OCI-LY7 (cell line): ENCODE data around the gene RNF157. TPM values are rescaled to one million over a fixed set of nuclear protein-coding genes. Genes with fewer than 3 reads are reported as not detected.

ENCODE experiments used
- BruUV-seq: library from RNA; stranded (reverse); fragments of 400-500 nt; replicated peaks from 2 replicates; lab custom pipeline; 2021; lab: Mats Ljungman, UMichigan
- CTCF ChIA-PET: fragments of 300-600 bp; sonication (Branson Sonifier 250); formaldehyde crosslinking; loops from one replicate; lab custom pipeline; 2022; ENCODE audit warnings: antibody characterized with exemption; ENCODE audit not compliant: unreplicated experiment; lab: Charles Lee
- POLR2A ChIA-PET: fragments of 300-600 bp; sonication (Branson Sonifier 250); formaldehyde crosslinking; loops from one replicate; lab custom pipeline; 2022; ENCODE audit warnings: antibody characterized with exemption; lab: Charles Lee
- DNase-seq: peaks from one replicate; pipeline ENCODE4 v3.0.0-alpha.2; 2015; ENCODE audit warnings: low spot score
- H2AFZ ChIP-seq: fragments of 200-600 bp; sonication (generic), shearing (Covaris generic); 2 replicates; pipeline ENCODE4 v1.6.1; 2014; ENCODE audit warnings: mild to moderate bottlenecking, antibody characterized with exemption, low read length, moderate library complexity
- H3K27ac ChIP-seq: fragments of 200-600 bp; sonication (generic); 2 replicates; pipeline ENCODE4 v1.5.1; 2014; ENCODE audit warnings: mixed run types, low read depth, mild to moderate bottlenecking, moderate library complexity, low read length, inconsistent platforms; ENCODE audit not compliant: poor library complexity, severe bottlenecking
- H3K36me3 ChIP-seq: fragments of 200-600 bp; sonication (generic); 2 replicates; pipeline ENCODE4 v1.6.1; 2014; ENCODE audit warnings: mild to moderate bottlenecking, antibody characterized with exemption, low read length, moderate library complexity, mixed read lengths; ENCODE audit not compliant: insufficient read depth
- H3K4me1 ChIP-seq: fragments of 200-600 bp; sonication (generic); 2 replicates; pipeline ENCODE4 v1.5.1; 2014; ENCODE audit warnings: mild to moderate bottlenecking, low read length; ENCODE audit not compliant: insufficient read depth, poor library complexity, severe bottlenecking
- H3K4me2 ChIP-seq: fragments of 200-600 bp; sonication (generic); 2 replicates; pipeline ENCODE4 v1.6.1; 2014; ENCODE audit warnings: mild to moderate bottlenecking, low read length
- H3K4me3 ChIP-seq: fragments of 200-600 bp; sonication (generic); 2 replicates; pipeline ENCODE4 v1.5.1; 2014; ENCODE audit warnings: mild to moderate bottlenecking, low read depth, low read length; ENCODE audit not compliant: poor library complexity, severe bottlenecking
- H3K79me2 ChIP-seq: fragments of 200-600 bp; sonication (generic); 2 replicates; pipeline ENCODE4 v1.6.1; 2016; ENCODE audit warnings: low read depth, mild to moderate bottlenecking, low read length, moderate library complexity, mixed read lengths; ENCODE audit not compliant: insufficient read depth
- H3K9me2 ChIP-seq: fragments of 200-600 bp; sonication (generic); 2 replicates; pipeline ENCODE4 v1.6.1; 2016; ENCODE audit warnings: mild to moderate bottlenecking, low read length, mixed read lengths; ENCODE audit not compliant: insufficient read depth
- H3K9me3 ChIP-seq: fragments of 200-600 bp; sonication (generic); 2 replicates; pipeline ENCODE4 v1.6.1; 2014; ENCODE audit warnings: mild to moderate bottlenecking, mixed run types, low read length, mixed read lengths
- H4K20me1 ChIP-seq: fragments of 200-600 bp; sonication (generic); 2 replicates; pipeline ENCODE4 v1.6.1; 2014; ENCODE audit warnings: mild to moderate bottlenecking, antibody characterized with exemption, low read length, moderate library complexity, mixed read lengths; ENCODE audit not compliant: insufficient read depth
- EZH2phosphoT487 ChIP-seq: fragments of 200-600 bp; sonication (generic); IDR thresholded peaks from 2 replicates; pipeline ENCODE4 v1.6.1; 2018; ENCODE audit warnings: low read depth, borderline replicate concordance, mild to moderate bottlenecking, mixed run types, antibody characterized with exemption, low read length, moderate library complexity, mixed read lengths
- intact Hi-C: fragments of 100-400 bp; cut with micrococcal nuclease; formaldehyde crosslinking; loops from one replicate; pipeline ENCODE4 v1.10.0; 2022; ENCODE audit not compliant: unreplicated experiment
- total RNA-seq, 2 experiments: library from RNA; depleted of rRNA in 1 of 2; stranded (reverse); fragments of >200 nt in 1 of 2; shearing (Covaris generic) in 1 of 2; gene quantifications; 2 replicates each; pipeline ENCODE4 v1.2.3, GENCODE V29; 2014 to 2022
- TF ChIP-seq, protein P1 (sequence below): fragments of 200-600 bp; sonication (generic); conservative IDR thresholded peaks from 2 replicates; pipeline ENCODE4 v1.5.1; 2014; ENCODE audit warnings: mild to moderate bottlenecking, antibody characterized with exemption, low read length, moderate library complexity, mixed read lengths

RNF157 gene
- total RNA-seq, 2 experiments from 2014 or later: 0.28 to 1.3 TPM

DNA sequence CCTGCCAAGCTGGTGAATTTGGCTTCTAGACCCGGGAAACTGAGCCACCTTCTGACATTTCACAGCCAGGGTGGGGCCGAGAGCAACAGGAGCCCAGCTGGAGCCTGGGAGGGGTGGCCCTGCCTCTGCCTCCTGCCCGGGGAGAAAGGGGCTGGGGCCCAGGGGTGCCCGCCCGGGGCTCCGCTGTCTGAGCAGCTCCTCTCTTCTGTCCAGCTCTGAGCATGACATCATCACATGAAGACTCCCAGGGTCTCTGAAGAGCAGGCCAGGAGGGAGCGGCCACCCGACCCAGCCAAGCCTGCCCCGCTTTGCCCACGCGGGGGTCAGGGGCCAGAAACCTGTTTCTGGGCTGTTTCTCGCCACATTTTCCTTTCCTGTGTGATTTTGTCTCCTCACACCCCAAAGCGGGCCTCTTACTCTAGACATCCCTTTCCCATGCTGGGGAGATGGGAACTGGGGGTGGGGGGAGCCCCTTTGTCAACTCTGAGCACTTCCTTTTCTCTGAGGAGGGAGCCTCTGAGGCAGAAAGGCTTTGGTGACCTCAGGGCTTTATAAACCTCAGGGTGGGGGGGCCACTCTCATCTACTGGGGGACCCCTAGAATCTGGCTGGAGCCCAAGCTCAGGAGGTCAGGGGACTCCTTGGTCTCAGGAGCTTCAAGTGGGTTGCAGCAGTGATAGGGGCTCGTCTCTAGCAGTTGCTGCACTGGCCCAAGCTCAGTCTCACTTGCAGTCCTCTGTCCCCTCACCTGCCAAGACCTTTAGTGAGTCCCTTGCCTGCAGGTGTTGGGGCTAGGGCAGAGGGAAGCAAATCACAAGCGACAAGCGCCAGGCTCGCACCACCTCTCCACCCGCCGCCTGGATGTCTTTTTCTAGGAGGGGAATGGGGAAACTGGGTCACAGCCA, 32.5 kb upstream of the RNF157 start:
- TF ChIP-seq, protein P1, sequence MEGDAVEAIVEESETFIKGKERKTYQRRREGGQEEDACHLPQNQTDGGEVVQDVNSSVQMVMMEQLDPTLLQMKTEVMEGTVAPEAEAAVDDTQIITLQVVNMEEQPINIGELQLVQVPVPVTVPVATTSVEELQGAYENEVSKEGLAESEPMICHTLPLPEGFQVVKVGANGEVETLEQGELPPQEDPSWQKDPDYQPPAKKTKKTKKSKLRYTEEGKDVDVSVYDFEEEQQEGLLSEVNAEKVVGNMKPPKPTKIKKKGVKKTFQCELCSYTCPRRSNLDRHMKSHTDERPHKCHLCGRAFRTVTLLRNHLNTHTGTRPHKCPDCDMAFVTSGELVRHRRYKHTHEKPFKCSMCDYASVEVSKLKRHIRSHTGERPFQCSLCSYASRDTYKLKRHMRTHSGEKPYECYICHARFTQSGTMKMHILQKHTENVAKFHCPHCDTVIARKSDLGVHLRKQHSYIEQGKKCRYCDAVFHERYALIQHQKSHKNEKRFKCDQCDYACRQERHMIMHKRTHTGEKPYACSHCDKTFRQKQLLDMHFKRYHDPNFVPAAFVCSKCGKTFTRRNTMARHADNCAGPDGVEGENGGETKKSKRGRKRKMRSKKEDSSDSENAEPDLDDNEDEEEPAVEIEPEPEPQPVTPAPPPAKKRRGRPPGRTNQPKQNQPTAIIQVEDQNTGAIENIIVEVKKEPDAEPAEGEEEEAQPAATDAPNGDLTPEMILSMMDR: no peak
- no peak for TF ChIP-seq EZH2phosphoT487
- peak; percentile 60 for DNase-seq
- no peak overlapping the region for H2AFZ ChIP-seq
- POLR2A ChIA-PET: interaction anchor here (0.5 to 7.6 kb wide), 7 partner anchors 11 to 927 kb away, joined by 3 to 72 read pairs (median 3); partner anchors contain the start of gene UBALD2
- peaks cover 14% of the 10 kb centered on the region; the same call in 1 of the 2 replicates for H3K36me3 ChIP-seq
- peaks cover 21% of the 10 kb centered on the region; the same call in 1 of the 2 replicates for H3K79me2 ChIP-seq
- peak overlapping the region; percentile 61 for H3K4me3 ChIP-seq
- CTCF ChIA-PET: interaction anchor here (0.5 to 1.8 kb wide), 3 partner anchors 7 to 151 kb away, joined by 3 to 7 read pairs (median 4); no protein-coding TSS in a partner anchor
- H3K4me2 ChIP-seq: peak overlapping the region; percentile 77
- H4K20me1 ChIP-seq: no peaks in the 10 kb centered on the region
- intact Hi-C loops: loop anchor here (1.0 to 2.0 kb wide), 2 partner anchors 24 to 128 kb away; no protein-coding TSS in a partner anchor
- no peaks in the 10 kb centered on the region for H3K9me3 ChIP-seq
- no TSS peak for BruUV-seq
- H3K9me2 ChIP-seq: no peaks in the 10 kb centered on the region
- peaks cover 75% of the 10 kb centered on the region for H3K4me1 ChIP-seq
- peak overlapping the region; percentile 85 for H3K27ac ChIP-seq

GRCh38 chr17:76271669-76272540, 31.6 kb upstream of the RNF157 start:
- BruUV-seq: no TSS peak
- TF ChIP-seq, protein P1: no peak
- Histone ChIP-seq H3K4me2 (peak overlapping the region; percentile 77), H3K4me1 (peaks cover 84% of the 10 kb centered on the region), H3K36me3 (peaks cover 19% of the 10 kb centered on the region; the same call in 1 of the 2 replicates), H3K9me3 (no peaks in the 10 kb centered on the region), H3K4me3 (peak overlapping the region; percentile 61), H3K9me2 (no peaks in the 10 kb centered on the region), H3K79me2 (peaks cover 30% of the 10 kb centered on the region), H4K20me1 (no peaks in the 10 kb centered on the region), H3K27ac (peak overlapping the region; percentile 85), H2AFZ (no peak overlapping the region; the same call in 1 of the 2 replicates)
- POLR2A ChIA-PET: interaction anchor here (0.5 to 7.6 kb wide), 6 partner anchors 10 to 697 kb away, joined by 3 to 72 read pairs (median 5); partner anchors contain the start of gene UBALD2
- intact Hi-C loops: loop anchor here (2.0 kb wide), 1 partner anchor 127 kb away; no protein-coding TSS in a partner anchor
- DNase-seq: peak; percentile 89
- CTCF ChIA-PET: interaction anchor here (1.8 kb wide), 1 partner anchor 8 kb away, joined by 7 read pairs; no protein-coding TSS in a partner anchor
